ENCODE measurements around the gene RRM1.
A peak's percentile ranks its signal among the peaks of the same experiment; 100 is the strongest.
"Not testable (repeated sequence)": the region's sequence is repeated elsewhere in the genome, so short reads cannot be mapped to it uniquely, and the experiment has no call there.

The RRM1 gene

DNA sequence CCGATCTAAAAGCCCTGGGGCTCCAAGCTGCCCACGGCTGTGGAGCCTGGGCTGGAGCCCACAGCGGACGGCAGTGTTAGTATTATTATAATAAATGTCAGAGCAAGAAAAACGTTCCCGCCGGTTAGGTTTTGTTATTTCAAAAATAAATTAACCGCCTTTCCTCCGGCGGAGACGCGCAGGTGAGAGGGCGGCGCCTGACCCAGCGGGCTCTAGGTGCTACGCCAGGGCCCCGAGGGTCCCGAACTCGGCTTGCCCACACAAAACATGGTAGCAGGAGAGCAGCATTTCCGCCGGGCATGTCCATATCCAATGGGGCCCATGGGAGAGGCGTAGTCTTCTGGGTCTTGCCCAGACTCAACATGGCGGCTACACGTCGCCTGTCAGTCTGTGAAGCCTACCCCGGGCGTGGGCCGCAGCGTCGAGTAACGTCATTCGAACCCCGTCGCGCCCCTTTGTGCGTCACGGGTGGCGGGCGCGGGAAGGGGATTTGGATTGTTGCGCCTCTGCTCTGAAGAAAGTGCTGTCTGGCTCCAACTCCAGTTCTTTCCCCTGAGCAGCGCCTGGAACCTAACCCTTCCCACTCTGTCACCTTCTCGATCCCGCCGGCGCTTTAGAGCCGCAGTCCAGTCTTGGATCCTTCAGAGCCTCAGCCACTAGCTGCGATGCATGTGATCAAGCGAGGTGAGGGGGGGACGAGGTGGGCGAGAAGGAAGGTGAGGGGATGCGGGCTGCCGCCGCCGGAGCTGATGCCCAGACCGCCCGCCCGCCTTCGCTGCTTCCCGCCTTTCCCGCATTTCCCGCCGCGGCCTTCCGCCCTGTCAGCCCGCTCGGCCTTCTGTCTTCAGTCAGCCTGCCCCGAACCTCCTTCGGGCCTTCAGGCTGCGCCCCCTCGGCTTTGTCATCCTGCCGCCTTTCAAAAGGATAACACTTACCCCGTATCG lies at the start of gene RRM1:
TSS of gene RRM1 (plus strand) at position 452 of the 944 bp plus-strand sequence. CDS start at position 666, 214 bp downstream.
- DNase-seq (ENCODE audit: low spot score) = peak; percentile 94

- no peak for DNase-seq (ENCODE audit: low spot score)
Observed at GRCh38 chr11:4044976-4045646, 49.5 kb upstream of the RRM1 start.

DNA sequence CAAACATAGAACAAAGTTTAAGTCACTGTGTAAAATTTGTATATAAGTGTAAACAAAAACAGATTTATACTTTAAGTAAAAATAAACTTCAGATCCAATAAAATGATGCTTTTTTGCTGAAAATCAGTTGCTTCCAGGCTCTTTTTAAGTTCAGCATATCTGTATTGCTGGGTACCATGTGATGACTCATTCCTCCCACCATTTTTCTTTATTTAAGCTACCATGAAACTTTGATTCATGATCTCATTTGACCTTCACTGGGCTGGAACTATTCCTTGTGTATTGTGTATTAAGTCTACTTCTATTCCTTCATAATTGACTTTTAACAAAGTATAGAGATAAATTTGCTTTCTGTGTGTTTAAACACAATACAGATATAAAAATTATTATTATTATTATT lies 46.3 kb upstream of the RRM1 start:
- no peak for DNase-seq (ENCODE audit: low spot score)

DNA sequence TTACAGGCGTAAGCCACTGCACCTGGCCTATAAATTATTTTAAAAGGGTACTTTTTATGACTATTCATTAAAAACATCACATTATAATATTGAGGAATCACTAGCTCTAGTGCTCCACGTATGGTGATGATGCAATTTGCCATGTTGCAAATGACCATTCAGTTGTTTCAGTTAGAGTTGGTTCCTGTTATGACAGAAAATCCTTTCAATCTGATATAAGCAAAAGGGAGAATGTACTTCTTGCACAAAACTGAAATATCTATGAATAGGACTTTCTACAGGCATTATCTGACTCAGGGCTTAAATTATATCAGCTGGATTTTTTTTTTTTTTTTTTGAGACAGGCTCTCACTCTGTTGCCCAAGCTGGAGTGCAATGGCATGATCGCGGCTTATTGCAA lies 45.6 kb upstream of the RRM1 start:
- DNase-seq (ENCODE audit: low spot score) = no peak

DNA sequence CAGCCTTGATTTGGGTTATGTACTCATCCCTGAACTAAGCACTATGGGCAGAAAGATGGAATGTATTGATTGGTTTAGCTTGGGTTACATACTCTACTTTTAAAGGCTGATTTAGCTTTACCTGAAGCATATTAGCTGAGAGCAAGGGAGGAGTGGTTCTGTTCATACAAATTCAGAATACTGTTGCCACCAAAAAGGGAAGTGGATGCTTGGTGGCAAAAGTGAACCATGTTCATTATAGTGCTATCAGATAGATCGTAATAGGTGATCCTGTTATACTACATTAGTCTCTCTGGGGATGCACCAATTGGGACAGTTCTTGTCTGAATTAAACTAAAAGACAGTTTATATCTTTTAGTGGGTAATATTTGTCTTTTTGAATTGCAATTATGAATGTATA lies 44.5 kb upstream of the RRM1 start:
- DNase-seq (ENCODE audit: low spot score) = no peak

DNA sequence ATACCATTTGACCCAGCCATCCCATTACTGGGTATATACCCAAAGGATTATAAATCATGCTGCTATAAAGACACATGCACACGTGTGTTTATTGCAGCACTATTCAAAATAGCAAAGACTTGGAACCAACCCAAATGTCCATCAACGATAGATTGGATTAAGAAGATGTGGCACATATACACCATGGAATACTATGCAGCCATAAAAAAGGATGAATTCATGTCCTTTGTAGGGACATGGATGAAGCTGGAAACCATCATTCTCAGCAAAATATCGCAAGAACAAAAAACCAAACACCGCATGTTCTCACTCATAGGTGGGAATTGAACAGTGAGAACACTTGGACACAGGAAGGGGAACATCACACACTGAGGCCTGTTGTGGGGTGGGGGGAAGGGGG lies 41.4 kb upstream of the RRM1 start:
- DNase-seq (ENCODE audit: low spot score) = not testable (repeated sequence)

DNA sequence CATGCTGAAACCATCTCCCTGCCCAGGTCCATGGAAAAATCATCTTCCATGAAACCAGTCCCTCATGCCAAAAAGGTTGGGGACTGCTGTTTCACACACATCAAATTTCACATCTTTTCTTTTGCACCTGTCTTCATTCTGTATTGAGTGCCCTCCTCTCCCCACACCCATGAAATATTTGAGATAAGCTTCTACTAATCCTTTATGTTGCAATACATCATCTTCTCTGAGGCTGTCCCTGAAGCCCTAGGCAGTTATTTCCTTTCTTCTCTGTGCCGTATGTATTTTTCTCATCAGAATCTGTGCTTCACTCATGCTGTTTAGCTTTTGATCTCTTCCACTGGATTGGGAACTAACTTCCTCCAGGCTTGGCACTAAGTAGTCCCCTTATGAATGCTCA lies 40.0 kb upstream of the RRM1 start:
- DNase-seq (ENCODE audit: low spot score) = no peak

DNA sequence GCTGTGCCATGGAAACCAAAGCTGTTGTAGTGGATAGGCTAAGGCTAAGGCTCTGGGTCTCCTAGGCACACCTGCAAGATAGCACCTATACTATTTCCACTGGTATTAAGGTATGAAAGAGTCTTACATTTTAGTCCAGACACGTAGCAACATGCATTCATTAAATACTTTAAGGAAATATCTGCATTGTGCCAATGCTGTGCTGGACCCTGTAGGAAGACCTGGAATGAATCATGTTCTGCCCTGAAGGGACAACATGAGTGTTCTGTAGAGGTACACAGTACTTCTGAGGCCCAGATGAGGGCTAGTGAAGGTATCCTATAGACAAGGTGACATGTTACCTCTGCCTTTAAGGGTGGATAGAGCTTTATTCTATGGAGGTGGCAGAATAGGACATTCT lies 35.2 kb upstream of the RRM1 start:
- DNase-seq (ENCODE audit: low spot score) = no peak

DNA sequence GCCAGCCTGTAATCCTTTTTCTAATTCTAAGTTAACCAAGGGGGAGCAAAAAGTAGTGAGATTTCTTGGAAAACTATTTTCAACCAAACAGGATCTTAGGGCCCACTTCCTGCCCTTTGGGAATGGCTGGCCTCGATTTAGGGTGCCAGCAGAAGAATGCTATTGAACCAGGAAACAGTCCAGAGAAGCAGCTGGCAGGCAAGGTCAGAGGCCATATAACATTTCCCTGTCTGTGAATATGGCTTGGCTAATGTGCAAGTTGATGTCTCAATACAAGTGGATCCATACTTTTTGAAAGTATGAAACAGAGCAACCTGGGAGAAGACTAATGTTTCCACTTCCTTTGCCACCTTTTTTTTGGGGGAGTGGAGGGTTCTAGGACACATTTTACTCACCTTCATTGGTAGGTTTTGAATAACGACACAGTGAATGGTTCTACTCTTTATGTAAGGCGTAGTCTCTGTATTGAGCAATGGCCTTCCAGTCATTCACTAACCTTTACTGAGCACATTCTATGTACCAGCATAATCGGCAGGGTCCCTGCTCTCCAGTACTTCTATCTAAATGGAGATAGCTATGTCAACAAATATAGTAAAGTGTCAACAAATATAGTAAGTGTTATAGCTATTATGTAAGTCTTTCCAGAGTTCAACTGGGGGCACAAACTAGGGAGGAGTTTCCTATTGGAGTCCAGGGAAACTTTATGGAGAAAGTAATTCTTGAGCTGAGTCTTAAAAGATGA lies 34.2 kb upstream of the RRM1 start:
- DNase-seq (ENCODE audit: low spot score) = no peak

DNA sequence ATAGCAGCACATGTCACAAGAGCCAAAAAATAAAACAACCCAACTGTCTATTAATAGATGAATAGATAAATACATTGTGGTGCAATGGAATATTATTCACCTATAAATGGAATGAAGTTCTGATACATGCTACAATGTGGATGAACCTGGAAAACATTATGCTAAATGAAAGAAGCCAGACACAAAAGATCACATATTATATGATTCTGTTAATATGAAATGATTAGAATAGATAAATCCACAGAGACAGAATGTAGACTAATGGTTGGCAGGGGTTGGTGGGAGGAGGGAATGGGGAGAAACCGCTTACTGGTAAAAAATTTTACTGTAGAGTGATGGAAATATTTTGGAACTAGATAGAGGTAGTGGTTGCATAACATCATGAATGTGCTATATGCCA lies 32.9 kb upstream of the RRM1 start:
- no peak for DNase-seq (ENCODE audit: low spot score)

GRCh38 chr11:4063348-4063747 lies 31.3 kb upstream of the RRM1 start:
- no peak for DNase-seq (ENCODE audit: low spot score)

DNA sequence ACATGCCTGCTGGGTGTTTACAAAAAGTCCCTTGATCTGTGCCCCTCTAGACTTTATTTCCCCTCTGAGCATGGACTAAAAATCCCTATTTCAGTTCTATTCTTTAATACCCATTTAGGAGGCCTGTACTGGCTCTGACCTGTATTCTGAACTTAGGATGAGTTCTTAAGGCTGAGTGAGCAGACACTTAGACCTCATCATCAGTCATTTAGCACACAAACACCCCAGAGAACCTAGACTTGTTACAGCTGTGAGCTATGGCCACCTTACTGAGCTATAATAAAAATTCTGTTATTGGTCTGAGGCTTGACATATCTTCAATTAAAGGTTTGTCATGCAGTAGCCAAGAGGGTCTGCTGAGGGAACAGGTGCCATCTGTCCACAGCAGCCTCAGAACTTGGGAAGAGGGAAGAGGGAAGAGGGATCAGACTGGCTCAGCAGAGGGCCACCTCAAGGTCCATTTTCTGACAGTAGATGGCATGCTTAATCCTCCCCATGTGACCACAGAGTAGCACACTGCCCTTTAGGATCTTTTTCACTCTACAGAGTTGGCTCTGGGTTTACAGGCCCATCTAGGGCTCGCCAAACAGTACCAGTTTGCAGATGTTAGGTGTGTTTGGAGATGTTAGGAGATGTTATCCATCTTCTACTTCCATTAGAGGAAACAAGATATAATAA lies 30.2 kb upstream of the RRM1 start:
- no peak for DNase-seq (ENCODE audit: low spot score)

DNA sequence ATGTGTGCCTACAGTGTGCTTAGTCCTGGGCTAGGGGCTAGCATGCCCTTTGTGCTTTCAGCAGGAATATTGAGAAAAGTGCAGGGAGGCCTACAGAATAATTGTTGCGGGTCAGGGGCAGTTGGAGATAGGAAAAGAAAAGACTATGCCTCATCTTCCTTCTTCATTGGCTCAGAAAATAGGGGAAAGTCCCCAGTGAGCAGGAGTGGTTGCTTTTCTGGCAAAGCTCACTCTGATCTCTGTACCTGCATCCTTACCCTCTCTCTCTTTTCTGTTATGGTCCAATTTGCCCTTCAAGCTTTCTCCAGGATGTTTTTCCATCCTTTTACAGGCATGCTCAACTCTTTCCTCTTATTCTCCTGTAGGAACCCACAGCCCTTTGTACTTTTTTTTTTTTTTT lies 29.5 kb upstream of the RRM1 start:
- DNase-seq (ENCODE audit: low spot score) = no peak

DNA sequence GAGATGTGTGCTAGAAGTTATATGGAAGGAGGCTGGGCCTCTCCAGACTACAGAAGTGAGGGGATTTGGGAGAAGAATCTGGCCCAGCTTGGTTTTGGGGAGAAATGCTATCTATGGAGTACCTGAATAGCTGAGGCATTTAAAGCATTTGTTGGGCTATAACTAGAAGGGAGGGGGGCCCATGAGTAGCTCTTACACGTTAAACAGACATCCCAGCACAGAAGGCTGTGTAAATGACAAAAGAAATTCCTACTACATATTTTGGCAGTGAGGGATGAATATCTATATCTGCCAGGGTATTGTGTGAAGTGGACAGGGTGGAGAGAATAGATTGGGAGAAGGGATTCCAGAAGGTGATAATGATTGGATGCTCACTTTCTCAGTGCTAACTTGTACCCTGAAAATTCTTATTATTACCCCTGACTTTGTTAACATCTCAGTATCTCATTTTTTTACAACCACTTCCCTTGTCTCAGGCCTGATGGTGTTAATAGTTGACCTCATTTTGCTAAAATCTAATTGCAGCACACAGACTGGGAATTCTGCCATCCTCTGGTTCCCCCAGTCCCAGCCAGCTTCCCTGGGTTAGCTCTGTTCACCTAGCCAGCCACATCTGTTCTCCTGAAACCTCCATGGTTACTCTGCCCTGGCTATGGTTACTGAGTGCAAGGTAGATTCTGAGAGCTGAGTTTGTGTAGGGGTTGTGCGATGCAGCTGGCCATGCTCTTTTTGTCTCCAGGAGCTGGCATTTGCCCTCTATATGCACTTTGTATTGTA lies 28.8 kb upstream of the RRM1 start:
- DNase-seq (ENCODE audit: low spot score) = no peak

DNA sequence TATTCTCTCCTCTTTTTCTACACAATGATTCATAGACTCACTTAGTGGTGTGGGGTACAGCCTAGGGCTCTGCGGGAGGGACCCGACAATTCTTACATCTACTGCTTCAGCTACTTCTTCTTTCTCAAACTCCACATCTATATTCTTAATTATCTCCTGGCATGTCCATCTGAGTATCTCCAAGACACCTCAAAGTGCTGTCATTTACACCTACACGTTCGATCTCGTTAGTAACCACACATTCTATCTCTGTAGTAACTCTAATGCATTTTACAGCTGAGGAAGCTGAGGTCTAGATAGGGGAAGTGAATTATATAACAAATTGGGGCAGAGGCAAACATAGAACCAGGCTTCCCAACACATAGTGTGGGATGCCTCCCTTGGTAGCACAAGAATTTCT lies 27.7 kb upstream of the RRM1 start:
- no peak for DNase-seq (ENCODE audit: low spot score)

DNA sequence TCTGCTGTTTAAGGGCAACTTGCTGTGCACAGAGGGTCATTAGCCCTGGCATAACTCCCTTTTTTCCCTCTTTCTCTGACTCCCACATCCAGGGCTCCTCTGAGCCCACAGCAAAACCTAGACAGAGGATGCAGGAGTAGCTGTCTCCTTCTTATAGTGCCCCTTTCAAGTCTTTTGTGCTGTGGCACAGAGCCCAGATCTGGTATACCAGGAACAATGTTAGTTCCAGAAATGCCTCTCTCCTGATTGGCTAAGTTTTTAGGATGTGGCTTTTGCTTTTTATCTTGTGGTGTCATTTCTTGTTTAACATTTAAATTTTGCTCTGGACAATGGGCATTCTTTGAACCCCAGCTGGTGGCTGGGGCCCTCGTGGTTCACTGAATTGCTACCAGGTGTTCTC lies 25.6 kb upstream of the RRM1 start:
- DNase-seq (ENCODE audit: low spot score) = peak; percentile 13

DNA sequence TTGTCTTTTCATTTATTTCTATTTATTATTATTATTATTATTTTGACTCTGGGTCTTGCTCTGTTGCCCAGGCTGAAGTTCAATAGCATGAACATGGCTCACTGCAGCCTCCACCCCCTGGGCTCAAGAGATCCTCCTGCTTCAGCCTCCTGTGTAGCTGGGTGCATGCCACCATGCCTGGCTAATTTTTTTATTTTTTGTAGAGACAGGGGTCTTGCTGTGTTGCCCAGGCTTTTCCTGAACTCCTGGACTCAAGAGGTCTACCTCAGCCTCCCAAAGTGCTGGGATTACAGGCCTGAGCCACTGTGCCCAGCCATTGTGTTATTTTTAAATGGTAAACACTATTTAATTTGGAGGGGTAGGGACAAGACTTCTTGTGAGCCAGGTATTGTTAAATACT lies 23.3 kb upstream of the RRM1 start:
- no peak for DNase-seq (ENCODE audit: low spot score)

GRCh38 chr11:4071914-4072313 lies 22.7 kb upstream of the RRM1 start:
- DNase-seq (ENCODE audit: low spot score) = no peak

DNA sequence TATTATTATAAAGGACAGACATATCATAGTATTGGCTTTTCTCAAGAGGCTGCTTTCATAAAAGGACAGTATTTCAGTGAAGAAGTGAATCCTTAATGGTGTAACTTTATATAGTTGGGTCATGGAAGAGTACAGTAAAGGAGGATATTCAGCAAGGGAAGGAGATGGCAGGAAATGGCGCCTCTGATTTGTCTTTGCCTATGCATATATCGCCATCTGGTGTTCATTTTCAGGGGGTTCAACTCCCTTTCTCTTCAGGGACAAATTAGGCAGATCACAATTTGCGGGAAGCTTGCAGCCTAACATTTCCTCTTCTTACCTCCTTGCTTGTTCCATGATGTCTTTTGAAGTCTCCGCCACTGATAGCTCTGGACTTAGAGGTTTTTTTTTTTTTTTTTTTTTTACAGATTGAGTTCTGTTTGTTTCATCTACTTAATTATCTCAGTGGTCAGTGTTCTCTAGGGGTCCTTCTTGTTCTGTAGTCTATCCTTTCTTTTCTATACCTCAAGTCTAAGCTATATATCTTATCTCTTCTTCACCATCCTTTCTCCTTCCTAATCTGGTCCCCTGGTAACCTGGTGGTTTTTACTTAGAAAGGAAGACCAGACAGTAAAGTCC lies 21.8 kb upstream of the RRM1 start:
- DNase-seq (ENCODE audit: low spot score) = peak; percentile 82

GRCh38 chr11:4074266-4074665 lies 20.3 kb upstream of the RRM1 start:
- DNase-seq (ENCODE audit: low spot score) = no peak

DNA sequence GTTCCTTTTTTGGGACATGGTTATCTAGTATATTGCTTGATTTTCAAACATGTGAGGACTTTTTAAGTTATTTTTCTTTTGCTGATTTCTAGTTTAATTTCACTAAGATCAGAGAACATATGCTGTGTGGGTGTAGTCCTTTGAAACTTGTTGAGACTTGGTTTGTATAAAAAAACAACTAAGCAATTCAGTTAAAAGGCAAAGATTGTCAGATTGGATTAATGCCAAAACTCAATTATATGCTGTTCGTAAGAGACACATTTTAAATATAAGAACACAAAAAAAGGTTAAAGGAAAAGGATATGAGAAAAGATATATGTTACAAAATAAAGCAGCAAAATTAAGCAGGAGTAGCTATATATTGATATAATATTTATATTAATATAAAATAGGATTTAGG lies 17.8 kb upstream of the RRM1 start:
- no peak for DNase-seq (ENCODE audit: low spot score)

All from CD4-positive, alpha-beta T cell treated with Interleukin-2 at 100 ng/mL for 4 hours (primary cell).